H1 (cell line): ENCODE results near the gene ATPAF2. TPM values are rescaled to one million over a fixed set of nuclear protein-coding genes. Genes with fewer than 3 reads are reported as not detected.

Experiments
- CTCF ChIA-PET: fragments of 300-600 bp; sonication (Branson Sonifier 250); formaldehyde crosslinking; loops from one replicate; lab custom pipeline; 2021; ENCODE audit not compliant: partially characterized antibody; lab: Charles Lee
- POLR2A ChIA-PET: fragments of 300-600 bp; sonication (Branson Sonifier 250); formaldehyde crosslinking; loops from one replicate; lab custom pipeline; 2021; ENCODE audit warnings: inconsistent platforms; ENCODE audit not compliant: partially characterized antibody; lab: Charles Lee
- DNase-seq, 2 experiments: peaks; one replicate each; pipeline versions ENCODE4 v3.0.0 to v3.0.0-alpha.2; 2010 to 2022; ENCODE audit warnings: low spot score in 2 of 2, low read depth in 1 of 2, mixed read lengths in 1 of 2
- FAIRE-seq: peaks from 2 replicates; lab custom pipeline; 2011; peaks lifted over from hg19 to GRCh38; lab: Jason Lieb, UNC
- H2AFZ ChIP-seq: 2 replicates; pipeline ENCODE4 v1.8.1; 2012; ENCODE audit warnings: low read length, inconsistent platforms
- H2AK5ac ChIP-seq: 2 replicates; pipeline ENCODE4 v1.6.1; 2013; ENCODE audit warnings: low read depth, low read length
- H2BK120ac ChIP-seq: replicated peaks from 2 replicates; pipeline ENCODE3; 2013; ENCODE audit warnings: low read depth, low read length, inconsistent platforms
- H2BK12ac ChIP-seq: 2 replicates; pipeline ENCODE4 v1.6.1; 2013; ENCODE audit warnings: low read depth, low read length
- H2BK15ac ChIP-seq: 2 replicates; pipeline ENCODE4 v1.6.1; 2013; ENCODE audit warnings: low read length
- H2BK20ac ChIP-seq: 2 replicates; pipeline ENCODE4 v1.6.1; 2013; ENCODE audit warnings: low read length
- H2BK5ac ChIP-seq: 2 replicates; pipeline ENCODE4 v1.6.1; 2013; ENCODE audit warnings: low read depth, low read length
- H3K14ac ChIP-seq: 2 replicates; pipeline ENCODE4 v1.6.1; 2013; ENCODE audit warnings: inconsistent platforms; ENCODE audit not compliant: insufficient read length
- H3K18ac ChIP-seq: 2 replicates; pipeline ENCODE4 v1.6.1; 2013; ENCODE audit warnings: low read length; ENCODE audit errors: extremely low read depth
- H3K23ac ChIP-seq: 2 replicates; pipeline ENCODE4 v1.6.1; 2013; ENCODE audit warnings: inconsistent platforms; ENCODE audit not compliant: insufficient read length
- H3K23me2 ChIP-seq: 2 replicates; pipeline ENCODE4 v1.6.1; 2013; ENCODE audit warnings: low read depth, low read length
- H3K27ac ChIP-seq: 2 replicates; pipeline ENCODE4 v1.6.1; 2011; ENCODE audit warnings: low read depth, low read length, inconsistent platforms
- H3K27me3 ChIP-seq, 4 experiments: replicated peaks in 1 of 4; 1 replicate in 1 of 4; 2 replicates in 3 of 4; pipeline versions ENCODE4 v1.6.1 to v1.8.1; 2011 to 2013; ENCODE audit warnings: low read length in 3 of 4, mild to moderate bottlenecking in 3 of 4, inconsistent platforms in 2 of 4, mixed read lengths in 2 of 4, moderate library complexity in 1 of 4; ENCODE audit not compliant: control insufficient read depth in 3 of 4, insufficient read depth in 3 of 4; ENCODE audit errors: extremely low read depth in 1 of 4
- H3K36me3 ChIP-seq, 4 experiments: 2 replicates each; pipeline versions ENCODE4 v1.6.1 to v1.8.1; 2011 to 2013; ENCODE audit warnings: mild to moderate bottlenecking in 4 of 4, low read length in 3 of 4, moderate library complexity in 2 of 4, control low read depth in 1 of 4, inconsistent platforms in 1 of 4; ENCODE audit not compliant: insufficient read depth in 4 of 4, control insufficient read depth in 2 of 4
- H3K4ac ChIP-seq: replicated peaks from 2 replicates; pipeline ENCODE3; 2013; ENCODE audit warnings: low read length, low read depth, mixed read lengths, inconsistent platforms; ENCODE audit not compliant: insufficient read length
- H3K4me1 ChIP-seq, 4 experiments: replicated peaks in 1 of 4; 1 replicate in 1 of 4; 2 replicates in 3 of 4; pipeline versions ENCODE4 v1.6.1 to v1.8.1; 2011 to 2013; ENCODE audit warnings: low read length in 3 of 4, inconsistent platforms in 2 of 4, mixed read lengths in 1 of 4; ENCODE audit not compliant: insufficient read depth in 4 of 4, control insufficient read depth in 3 of 4
- H3K4me2 ChIP-seq, 2 experiments: 2 replicates each; pipeline versions ENCODE4 v1.6.1 to v1.8.1; 2011 to 2013; ENCODE audit warnings: low read depth in 2 of 2, low read length in 2 of 2, control low read depth in 1 of 2, inconsistent platforms in 1 of 2, mild to moderate bottlenecking in 1 of 2; ENCODE audit not compliant: insufficient read depth in 1 of 2
- H3K4me3 ChIP-seq, 4 experiments: fragments of 200-600, 300-600 bp in 1 of 4; sonication (generic), shearing (Covaris generic), sonication (Bioruptor Twin) in 1 of 4; 2 replicates each; pipeline versions ENCODE4 v1.5.1 to v1.8.1; 2011 to 2016; ENCODE audit warnings: low read length in 4 of 4, low read depth in 3 of 4, control low read depth in 2 of 4, inconsistent platforms in 2 of 4, mild to moderate bottlenecking in 2 of 4, mixed read lengths in 1 of 4, moderate library complexity in 1 of 4; ENCODE audit not compliant: insufficient read depth in 2 of 4; ENCODE audit errors: extremely low read depth in 1 of 4
- H3K56ac ChIP-seq: replicated peaks from 2 replicates; pipeline ENCODE3; 2013; ENCODE audit warnings: low read depth, mild to moderate bottlenecking, mixed read lengths, low read length, inconsistent platforms; ENCODE audit not compliant: insufficient read length
- H3K79me1 ChIP-seq: 2 replicates; pipeline ENCODE4 v1.6.1; 2013; ENCODE audit warnings: low read depth, low read length, control low read depth
- H3K79me2 ChIP-seq, 2 experiments: 2 replicates each; pipeline versions ENCODE4 v1.6.1 to v1.8.1; 2012 to 2013; ENCODE audit warnings: low read length in 2 of 2, mild to moderate bottlenecking in 2 of 2, inconsistent platforms in 1 of 2; ENCODE audit not compliant: insufficient read depth in 2 of 2, control insufficient read depth in 1 of 2
- H3K9ac ChIP-seq, 4 experiments: replicated peaks in 1 of 4; 1 replicate in 1 of 4; 2 replicates in 3 of 4; pipeline versions ENCODE4 v1.6.1 to v1.8.1; 2011 to 2013; ENCODE audit warnings: low read depth in 3 of 4, low read length in 3 of 4, control low read depth in 2 of 4, mild to moderate bottlenecking in 2 of 4, moderate library complexity in 2 of 4, inconsistent platforms in 1 of 4; ENCODE audit errors: extremely low read depth in 1 of 4
- H3K9me3 ChIP-seq, 2 experiments: 2 replicates each; pipeline versions ENCODE4 v1.6.1 to v1.8.1; 2012 to 2013; ENCODE audit warnings: mild to moderate bottlenecking in 2 of 2, moderate library complexity in 2 of 2, control low read depth in 1 of 2, inconsistent platforms in 1 of 2, low read depth in 1 of 2, low read length in 1 of 2, mixed read lengths in 1 of 2; ENCODE audit not compliant: insufficient read depth in 2 of 2
- H4K20me1 ChIP-seq, 2 experiments: replicated peaks in 1 of 2; 2 replicates each; pipeline versions ENCODE3 to v1.8.1; 2011 to 2013; ENCODE audit warnings: inconsistent platforms in 2 of 2, low read length in 2 of 2, mild to moderate bottlenecking in 1 of 2; ENCODE audit not compliant: insufficient read depth in 2 of 2, control insufficient read depth in 1 of 2
- H4K5ac ChIP-seq: 2 replicates; pipeline ENCODE4 v1.6.1; 2013; ENCODE audit warnings: low read length, low read depth, mixed read lengths, inconsistent platforms; ENCODE audit not compliant: insufficient read length
- H4K8ac ChIP-seq: 2 replicates; pipeline ENCODE4 v1.8.0; 2013; ENCODE audit warnings: mild to moderate bottlenecking, moderate library complexity, low read length, inconsistent platforms; ENCODE audit not compliant: insufficient read depth; ENCODE audit errors: extremely low read depth
- H4K91ac ChIP-seq: replicated peaks from 2 replicates; pipeline ENCODE3; 2013; ENCODE audit warnings: low read length, mixed read lengths, inconsistent platforms; ENCODE audit not compliant: insufficient read length
- BACH1 ChIP-seq: IDR thresholded peaks from 2 replicates; pipeline ENCODE4 v1.6.1; 2012; ENCODE audit warnings: low read length, improper control_type of control experiment
- CBX8 ChIP-seq: fragments of 300-800, 300-1000 bp; sonication (generic); IDR thresholded peaks from 2 replicates; pipeline ENCODE4 v1.7.1; 2016; ENCODE audit warnings: low read depth, low read length, borderline replicate concordance
- CHD1 ChIP-seq: IDR thresholded peaks from 2 replicates; pipeline ENCODE4 v1.6.1; 2012; ENCODE audit warnings: low read depth, low read length, improper control_type of control experiment
- EZH2 ChIP-seq: fragments of 200-600 bp; sonication (generic); IDR thresholded peaks from 2 replicates; pipeline ENCODE4 v1.7.1; 2012; ENCODE audit warnings: low read depth, mild to moderate bottlenecking, moderate library complexity, low read length, inconsistent platforms; ENCODE audit not compliant: severe bottlenecking
- JUN ChIP-seq: IDR thresholded peaks from 2 replicates; pipeline ENCODE4 v1.6.1; 2011; ENCODE audit warnings: low read depth, mild to moderate bottlenecking, improper control_type of control experiment, low read length
- KDM1A ChIP-seq: fragments of 200-600, 300-600 bp; sonication (generic); IDR thresholded peaks from 2 replicates; pipeline ENCODE4 v1.7.1; 2016; ENCODE audit warnings: mild to moderate bottlenecking, low read length, borderline replicate concordance
- SAP30 ChIP-seq: fragments of 300-600 bp; sonication (generic); IDR thresholded peaks from 2 replicates; pipeline ENCODE4 v1.7.1; 2012; ENCODE audit warnings: low read length, moderate library complexity, mild to moderate bottlenecking, inconsistent platforms; ENCODE audit not compliant: insufficient read depth, insufficient replicate concordance
- SIX5 ChIP-seq: IDR thresholded peaks from 2 replicates; pipeline ENCODE4 v1.6.1; 2011; ENCODE audit warnings: mild to moderate bottlenecking, low read depth, low read length
- SRF ChIP-seq: IDR thresholded peaks from 2 replicates; pipeline ENCODE4 v1.6.1; 2011; ENCODE audit warnings: mild to moderate bottlenecking, low read depth, low read length, moderate library complexity
- YY1 ChIP-seq: IDR thresholded peaks from 2 replicates; pipeline ENCODE4 v1.6.1; 2011; ENCODE audit warnings: low read depth, mild to moderate bottlenecking, low read length
- ZNF274 ChIP-seq: IDR thresholded peaks from 2 replicates; pipeline ENCODE4 v1.7.0; 2012; ENCODE audit warnings: low read length, borderline replicate concordance; ENCODE audit errors: extremely low read depth
- WGBS, 2 experiments: shearing (Covaris generic) in 1 of 2; methylation state at CpG; one replicate each; pipeline versions ENCODE4 v1.1.6 to v1.1.7; 2013 to 2015; ENCODE audit warnings: low lambda C conversion rate in 2 of 2, mixed read lengths in 2 of 2, inconsistent platforms in 1 of 2, low coverage in 1 of 2, missing lambda C conversion rate in 1 of 2; ENCODE audit not compliant: insufficient replicate concordance in 2 of 2, insufficient coverage in 1 of 2, insufficient read length in 1 of 2; ENCODE audit errors: extremely low coverage in 1 of 2, missing lambda C conversion rate in 1 of 2; 5-methylcytosine and 5-hydroxymethylcytosine counted together
- polyA plus RNA-seq, 7 experiments: library from polyadenylated mRNA; depleted of rRNA in 3 of 7; stranded (reverse) in 5 of 7; unstranded in 2 of 7; fragments of >200 nt in 5 of 7; fragments of 200-250 nt in 2 of 7; gene quantifications; 1 replicate in 5 of 7; 2 replicates in 1 of 7; 4 replicates in 1 of 7; pipeline versions ENCODE4 v1.2.1 to v1.2.3, GENCODE V29; 2011 to 2013; ENCODE audit warnings: missing spikeins in 2 of 7, mixed read lengths in 2 of 7
- total RNA-seq: library from RNA; stranded (reverse); fragmentation: NEBNext Ultra II Directional; extraction: Animal tissue kit (Norgen Biotek cat#: 25700); gene quantifications from 2 replicates; pipeline ENCODE4 v1.2.1, GENCODE V29; 2021

ATPAF2 gene
- total and polyA plus RNA-seq, 2 of the 8 experiments (the other 6 are each of a cell fraction or from before 2014, with no cell fraction given) = 19.6 to 22.9 TPM

DNA sequence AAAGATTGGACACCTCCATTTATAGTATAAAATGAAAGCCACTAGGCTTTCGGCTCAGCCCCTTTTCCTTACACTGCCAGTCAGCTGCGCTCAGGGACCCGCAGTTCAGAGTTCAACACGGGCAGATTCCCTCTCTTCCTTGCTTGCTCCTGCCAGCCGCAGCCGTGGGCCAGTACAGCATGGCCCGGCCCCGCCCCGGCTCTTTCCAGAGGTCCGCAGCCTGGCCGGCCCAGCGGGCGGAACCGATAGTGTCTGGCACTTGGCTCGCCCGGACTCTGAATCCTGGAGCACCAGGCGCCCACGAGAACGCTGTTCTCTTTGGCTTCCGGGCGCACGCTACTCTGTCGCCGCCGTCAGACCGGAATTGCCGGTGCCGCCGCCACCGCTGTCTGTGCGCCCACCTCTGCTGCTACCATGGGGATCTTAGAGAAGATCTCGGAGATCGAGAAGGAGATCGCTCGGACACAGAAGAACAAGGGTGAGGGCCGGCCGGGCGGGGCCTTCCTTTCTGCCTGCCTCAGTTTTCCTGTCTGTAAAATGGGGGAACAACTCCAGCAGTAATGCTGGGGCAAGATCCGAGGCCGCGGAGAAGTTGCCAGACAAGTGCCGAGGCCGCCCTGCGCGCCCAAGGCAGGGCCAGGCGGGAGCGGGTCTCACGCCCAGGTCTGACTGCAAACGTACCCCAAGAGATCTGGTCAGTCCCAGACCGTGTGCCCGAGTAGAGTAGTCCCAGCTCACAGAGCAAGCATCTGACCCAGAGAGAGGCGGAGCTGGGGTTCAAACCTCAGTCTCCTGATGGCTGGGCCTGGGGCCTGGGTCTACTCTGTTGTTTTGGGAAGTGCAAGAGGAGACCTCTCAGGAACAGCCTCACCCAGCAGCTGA lies 48.9 kb upstream of the ATPAF2 start, which contains the start of gene DRG2:
Gene DRG2, plus strand, starts transcription at position 339 of the 882 bp plus-strand sequence. Its CDS starts 76 bp downstream, at position 415.
- H2BK120ac ChIP-seq = no peak within 1 kb of the TSS
- no peak within 1 kb of the TSS; the same call in none of the 2 replicates for H3K18ac ChIP-seq
- DNase-seq = peak; percentile 75 to 98
- peaks cover 3 to 20% of the 10 kb centered on the region in 2 experiments; a peak in 3 of 4 replicates for H3K79me2 ChIP-seq
- CTCF ChIA-PET = interaction anchor here (0.7 to 0.9 kb wide), 2 partner anchors 52 to 56 kb away, joined by 3 read pairs; no protein-coding TSS in a partner anchor
- peak within 1 kb of the TSS; percentile 51 for H4K91ac ChIP-seq
- H3K79me1 ChIP-seq = peaks cover 7% of the 10 kb centered on the region
- no peak within 1 kb of the TSS for H2BK15ac ChIP-seq
- peak within 1 kb of the TSS; percentile 17 for H3K27ac ChIP-seq
- peak within 1 kb of the TSS; percentile 59 to 93 (median 88) for H3K4me3 ChIP-seq
- H3K4me1 ChIP-seq = peaks cover 2 to 3% (median 3%) of the 10 kb centered on the region in 4 experiments; a peak in 4 of 7 replicates
- no peak within 1 kb of the TSS for H3K14ac ChIP-seq
- H2AFZ ChIP-seq = peak within 1 kb of the TSS; percentile 91; the same call in 1 of the 2 replicates
- no peaks in the 10 kb centered on the region for H4K20me1 ChIP-seq
- no peak for FAIRE-seq
- H2BK20ac ChIP-seq = no peak within 1 kb of the TSS
- peak within 1 kb of the TSS; percentile 86 to 88 for H3K4me2 ChIP-seq
- H4K5ac ChIP-seq = peak within 1 kb of the TSS; percentile 2
- peaks cover 0 to 3% (median 0%) of the 10 kb centered on the region in 4 experiments; a peak in 1 of 8 replicates for H3K36me3 ChIP-seq
- 6% methylated on average over 42 of the region's 52 CpGs; no CpG with 5 or more reads in 1 of the 2 experiments for WGBS, 2 experiments
- H3K23me2 ChIP-seq = peaks cover 7% of the 10 kb centered on the region; the same call in 1 of the 2 replicates
- H3K4ac ChIP-seq = peak within 1 kb of the TSS; percentile 35
- peak within 1 kb of the TSS; percentile 46 to 66 (median 58) for H3K9ac ChIP-seq
- H3K23ac ChIP-seq = no peak within 1 kb of the TSS
- H2AK5ac ChIP-seq = peak within 1 kb of the TSS; percentile 95
- H2BK12ac ChIP-seq = no peak within 1 kb of the TSS
- H2BK5ac ChIP-seq = peak within 1 kb of the TSS; percentile 66; the same call in 1 of the 2 replicates
- no peaks in the 10 kb centered on the region for H3K9me3 ChIP-seq
- POLR2A ChIA-PET = interaction anchor here (0.9 to 2.3 kb wide), 8 partner anchors 11 to 251 kb away, joined by 3 to 9 read pairs (median 4); partner anchors contain the start of gene SREBF1
- peak within 1 kb of the TSS; percentile 39 for H3K56ac ChIP-seq
- no peaks in the 10 kb centered on the region for H3K27me3 ChIP-seq
- H4K8ac ChIP-seq = peak within 1 kb of the TSS; percentile 81
- no peak for TF ChIP-seq CHD1
- 0 out of 2 replicates have a peak, but pooled peaks have one; percentile 64 for TF ChIP-seq JUN
- TF ChIP-seq YY1 = peak; percentile 81
- TF ChIP-seq EZH2 = no peak
- TF ChIP-seq SIX5 = peak; percentile 9; the same call in 1 of the 2 replicates
- TF ChIP-seq ZNF274 = no peak
- TF ChIP-seq SRF = peak; percentile 68
- peak; percentile 38; the same call in 1 of the 2 replicates for TF ChIP-seq BACH1
- TF ChIP-seq KDM1A = peak; percentile 99
- peak; percentile 59 for TF ChIP-seq SAP30
- no peak for TF ChIP-seq CBX8
